HG03060 (cell line): ENCODE data around the gene NEDD1.

Source experiments
- ATAC-seq: cut with Tn5 transposase; IDR thresholded peaks from one replicate; pipeline ENCODE4 v1.9.1; 2021; ENCODE audit warnings: low read depth, moderate number of reproducible peaks; ENCODE audit not compliant: unreplicated experiment

Gene NEDD1

GRCh38 chr12:96892104-96892503, 15.0 kb upstream of the NEDD1 start:
- ATAC-seq, result no peak

DNA sequence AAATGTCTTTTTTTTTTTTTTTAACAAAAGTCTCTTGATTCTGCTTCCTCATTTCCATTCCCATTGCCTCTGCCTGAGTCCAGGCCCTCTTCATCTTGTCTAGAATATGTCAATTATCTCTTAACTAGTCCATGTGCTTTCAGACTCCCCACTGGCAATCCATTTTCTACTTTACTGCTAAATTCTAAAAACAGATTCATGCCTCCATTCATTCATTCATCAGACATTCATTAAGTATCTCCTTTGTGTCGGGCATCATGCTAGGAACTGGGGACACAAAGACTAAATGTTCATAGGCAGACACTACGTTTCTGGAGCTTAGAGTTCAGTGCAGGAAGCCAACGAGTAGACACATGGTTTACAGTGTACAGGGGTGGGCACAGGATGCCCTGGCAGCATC, 9.6 kb upstream of the NEDD1 start:
- ATAC-seq, result no peak

DNA sequence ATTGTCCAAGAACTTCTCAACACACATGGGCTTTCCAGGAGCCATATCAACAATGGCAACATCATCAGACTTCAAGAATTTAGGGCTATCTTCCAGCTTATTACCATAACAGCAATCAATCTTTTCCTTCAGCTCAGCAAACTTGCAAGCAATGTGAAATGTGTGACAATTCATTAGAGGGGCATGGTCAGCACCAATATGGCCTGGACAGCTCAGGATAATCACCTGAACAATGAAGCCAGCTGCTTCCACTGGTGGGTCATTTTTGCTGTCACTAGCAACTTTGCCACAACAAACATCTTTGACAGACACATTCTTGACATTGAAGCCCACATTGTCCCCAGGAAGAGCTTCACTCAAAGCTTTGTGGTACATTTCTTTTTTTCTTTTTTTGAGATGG, 5.9 kb upstream of the NEDD1 start:
- ATAC-seq, result no peak

- no peak for ATAC-seq
Measured at GRCh38 chr12:96902076-96902475, 5.0 kb upstream of the NEDD1 start.

DNA sequence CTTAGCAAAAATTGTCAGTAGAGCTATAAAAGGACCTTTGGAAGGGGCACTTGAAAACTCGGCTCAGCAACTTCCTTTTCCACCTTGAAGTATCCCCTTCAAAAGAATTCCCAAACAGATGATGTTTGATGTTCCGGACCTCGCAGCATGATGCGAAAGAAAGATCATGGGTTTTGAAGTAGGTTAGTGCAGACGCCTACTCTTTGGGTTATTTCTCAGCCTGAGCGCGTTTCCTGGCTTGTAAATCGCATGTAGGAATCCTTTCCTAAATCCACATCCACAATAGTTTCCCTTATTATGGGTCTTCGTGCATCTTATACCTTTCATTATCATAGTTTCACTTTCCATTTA, 584 bp upstream of the NEDD1 start:
- no peak for ATAC-seq

DNA sequence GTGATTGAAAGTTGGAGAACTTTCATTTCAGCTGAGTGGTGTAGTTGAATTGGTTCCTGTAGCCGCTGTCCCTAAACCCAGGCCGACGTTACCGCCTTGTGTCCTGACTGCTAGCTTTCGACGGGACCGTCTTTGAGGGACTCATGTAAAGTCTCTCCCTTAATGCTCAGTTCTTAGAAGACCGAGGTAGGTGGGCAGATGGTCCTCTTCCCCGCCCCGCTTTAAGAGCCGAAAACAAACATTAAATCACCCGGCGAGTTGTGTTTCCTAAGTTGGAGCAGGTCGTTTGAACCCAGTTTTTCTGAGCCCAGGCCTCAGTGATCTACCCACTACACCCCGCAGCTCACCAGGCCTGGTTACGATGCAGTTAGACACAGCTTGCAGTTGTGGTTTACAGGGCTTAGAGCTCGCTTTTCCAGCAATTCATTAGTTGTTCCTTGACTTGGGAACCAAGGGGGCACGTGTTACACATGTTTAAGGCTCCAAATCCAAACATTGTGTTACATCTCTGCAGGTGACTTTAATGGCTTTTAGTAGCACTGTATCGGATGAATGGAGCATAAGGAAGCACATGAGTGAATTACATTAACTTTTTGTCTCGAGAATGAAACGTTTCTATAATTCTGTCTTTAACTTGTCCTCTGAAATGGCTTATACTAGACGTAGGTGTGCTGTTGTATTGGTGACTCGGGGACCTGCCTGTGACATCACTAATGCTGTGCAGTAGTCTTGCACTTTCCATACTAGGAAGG, 790 bp downstream of the NEDD1 start:
- ATAC-seq, result no peak

- ATAC-seq, result no peak
Measured at GRCh38 chr12:96908423-96908675, 1.3 kb downstream of the NEDD1 start.

DNA sequence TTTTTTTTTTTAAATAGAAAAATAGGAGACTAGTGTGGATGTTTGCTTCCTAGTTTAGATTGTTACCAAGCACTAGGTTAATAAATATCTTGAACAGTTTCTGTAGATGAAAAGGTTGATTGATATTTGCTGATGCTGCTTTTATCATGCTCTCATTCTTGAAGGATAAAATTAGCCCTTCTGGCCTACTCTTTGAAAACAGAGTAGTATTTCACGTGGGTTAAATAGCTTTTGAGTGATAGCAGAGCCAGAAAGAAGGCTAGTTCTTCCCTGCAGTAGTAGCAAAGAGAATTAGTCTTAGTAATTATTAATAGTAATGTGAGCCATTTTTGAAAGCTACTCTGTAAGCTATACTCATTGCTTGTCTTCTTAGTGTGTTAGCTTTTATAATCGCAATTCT, 5.2 kb downstream of the NEDD1 start:
- ATAC-seq, result no peak

DNA sequence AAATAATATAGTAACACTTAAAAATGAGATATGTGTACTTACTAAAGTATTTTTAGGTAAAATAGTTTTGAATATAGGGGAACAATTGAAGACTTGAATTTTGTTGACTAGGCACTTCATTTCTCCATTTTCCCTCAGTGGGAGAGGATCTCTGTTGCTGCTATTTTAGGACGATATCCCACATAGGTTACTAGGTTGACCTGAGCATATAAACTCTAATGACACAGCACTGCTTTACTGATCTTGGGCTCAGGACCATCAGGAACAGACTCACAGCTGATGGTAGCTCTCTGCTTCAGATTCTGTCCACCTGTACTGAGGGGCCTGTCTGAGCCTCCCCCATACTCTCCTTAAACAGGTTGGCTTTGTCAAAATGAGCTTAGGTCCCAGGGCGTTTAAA, 5.9 kb downstream of the NEDD1 start:
- ATAC-seq, result no peak

GRCh38 chr12:96919510-96920210, 12.6 kb downstream of the NEDD1 start:
- ATAC-seq, result no peak

DNA sequence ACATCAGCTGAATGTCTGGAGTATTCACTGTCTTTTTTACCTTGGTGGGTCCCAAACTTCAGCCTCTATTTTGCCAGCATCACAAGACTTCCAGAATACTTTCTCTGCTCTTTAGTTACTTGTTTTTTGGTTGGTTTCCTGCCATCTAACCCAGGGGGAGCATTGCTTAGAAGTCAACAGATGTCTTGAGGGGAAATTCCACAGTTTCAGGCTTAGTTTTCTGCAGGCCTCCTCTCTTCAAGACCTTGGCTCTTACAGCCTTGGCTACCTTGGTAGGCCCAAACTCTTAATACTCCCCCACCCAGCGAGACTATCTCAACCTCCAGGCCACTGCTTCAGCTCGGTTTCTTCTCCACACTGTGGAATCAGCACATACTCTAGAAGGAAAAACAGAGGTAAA, 41.7 kb downstream of the NEDD1 start:
- no peak for ATAC-seq

DNA sequence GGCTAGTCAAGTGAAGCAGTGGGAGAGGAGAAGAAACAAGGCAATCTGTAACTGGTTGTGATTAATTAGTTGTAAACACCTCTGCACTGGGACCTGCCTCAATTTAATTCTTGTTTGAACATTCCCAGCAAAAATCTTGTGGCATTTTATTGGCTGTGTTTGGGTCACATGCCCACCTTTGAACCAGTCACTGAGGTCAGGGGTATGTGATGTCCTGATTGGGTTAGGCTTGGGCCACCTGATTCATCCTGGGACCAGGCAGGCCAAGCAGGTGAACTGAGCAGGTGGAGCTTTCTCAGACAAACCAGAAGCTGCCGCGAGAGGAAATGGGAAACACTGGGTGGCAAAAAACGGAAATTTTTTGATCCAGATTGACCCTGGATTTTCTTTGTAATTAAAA, 72.5 kb downstream of the NEDD1 start:
- no peak for ATAC-seq

DNA sequence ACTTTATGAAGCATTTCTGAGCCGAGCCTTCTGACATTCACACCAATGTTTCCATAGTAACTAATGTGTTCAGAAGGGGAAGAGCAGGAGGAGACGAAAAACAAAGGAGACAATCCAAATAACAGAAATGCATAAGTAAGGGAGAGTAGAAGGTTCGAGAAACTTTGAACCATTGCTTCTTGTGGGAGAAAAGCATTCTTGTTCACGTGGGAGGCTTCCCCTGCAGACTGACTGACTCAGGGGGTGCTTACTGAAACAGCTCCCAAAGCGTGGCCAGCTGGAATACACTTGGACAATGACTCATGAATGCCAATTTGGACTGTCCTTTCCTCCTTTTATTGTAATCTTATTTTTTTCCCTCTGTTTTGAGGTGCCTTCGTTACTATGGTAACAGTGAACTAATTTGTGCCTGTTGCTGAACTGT, 73.9 kb downstream of the NEDD1 start:
- no peak for ATAC-seq

DNA sequence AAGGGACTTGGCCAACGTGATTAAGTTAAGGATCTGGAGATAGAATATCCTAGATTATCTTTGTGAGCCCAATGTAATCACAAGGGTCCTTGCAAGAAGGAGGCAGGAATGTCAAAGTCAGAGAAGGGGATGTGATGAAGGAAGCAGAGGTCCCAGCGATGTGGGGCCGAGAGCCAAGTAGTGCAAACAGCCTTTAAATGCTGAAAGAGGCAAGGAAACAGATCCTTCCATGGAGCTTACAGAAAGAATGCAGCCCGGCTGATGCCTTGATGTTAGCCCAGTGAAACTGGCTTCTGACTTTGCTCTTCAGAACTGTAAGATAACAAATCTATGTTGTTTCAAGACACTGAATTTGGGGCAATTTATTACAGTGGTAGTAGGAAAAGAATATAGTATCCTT, 74.9 kb downstream of the NEDD1 start:
- ATAC-seq, result no peak

- no peak for ATAC-seq
Measured at GRCh38 chr12:96982671-96983070, 75.6 kb downstream of the NEDD1 start.

- ATAC-seq, result no peak
Measured at GRCh38 chr12:96985515-96986362, 78.7 kb downstream of the NEDD1 start.

GRCh38 chr12:96986883-96987523, 79.9 kb downstream of the NEDD1 start:
- no peak for ATAC-seq

DNA sequence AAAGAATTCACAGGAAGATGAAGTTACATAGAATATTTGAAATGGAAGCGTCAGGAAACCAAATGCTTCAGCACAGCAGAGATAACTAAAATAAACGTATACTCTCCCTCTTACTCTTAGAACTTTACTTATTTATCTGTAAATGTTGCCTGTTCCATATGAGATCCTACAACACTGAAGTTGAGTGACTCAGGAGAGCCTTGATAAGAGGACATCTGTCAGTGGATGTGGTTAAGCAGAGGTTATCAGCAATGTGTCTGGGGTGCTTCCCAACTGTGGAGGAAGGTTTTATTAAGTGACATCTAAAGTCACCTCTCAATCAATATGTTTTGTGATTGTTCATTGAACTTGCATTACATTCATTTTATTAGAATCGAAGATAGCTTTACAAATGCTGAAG, 81.9 kb downstream of the NEDD1 start:
- no peak for ATAC-seq

DNA sequence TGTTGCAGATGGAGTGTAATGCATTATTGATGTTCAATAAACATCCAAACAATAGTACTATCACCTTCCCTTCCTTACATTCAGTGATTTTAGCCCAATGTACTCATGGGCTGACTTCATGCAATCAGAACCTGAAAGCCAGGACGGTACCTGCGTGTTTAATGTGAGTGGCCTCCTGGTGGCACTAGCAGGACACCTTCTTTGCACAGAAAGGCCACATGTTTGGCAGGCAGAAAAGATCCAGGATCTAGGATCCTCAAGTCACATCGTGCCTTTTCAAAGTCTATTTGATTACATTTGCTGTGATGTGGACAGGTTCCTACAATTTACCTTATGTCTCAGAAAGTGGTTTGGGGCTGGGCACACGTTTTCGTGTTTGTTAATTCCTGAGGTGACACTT, 82.9 kb downstream of the NEDD1 start:
- no peak for ATAC-seq

- no peak for ATAC-seq
Measured at GRCh38 chr12:96994900-96995299, 87.8 kb downstream of the NEDD1 start.

DNA sequence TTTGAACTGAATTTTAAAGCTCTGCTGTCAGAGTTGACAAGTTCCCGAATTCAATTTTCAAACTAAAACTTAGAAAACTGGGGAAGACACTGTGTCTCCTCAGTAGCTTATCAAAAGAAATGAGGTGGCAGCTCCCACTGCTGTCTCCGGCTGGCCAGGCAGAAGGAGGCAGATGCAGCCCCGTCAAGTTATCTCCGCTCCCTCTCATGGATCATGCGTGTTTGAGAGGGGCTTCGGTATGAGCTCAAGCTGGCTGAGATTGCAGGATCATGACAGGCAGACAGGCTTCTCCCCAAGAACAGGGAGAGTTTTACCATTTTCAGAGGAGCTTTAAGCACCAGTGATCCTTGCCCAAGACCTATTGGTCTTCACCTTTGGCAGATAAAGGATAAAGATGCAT, 88.8 kb downstream of the NEDD1 start:
- ATAC-seq, result no peak
